ENCODE measurements around the gene CRHR1.

CRHR1 gene

DNA sequence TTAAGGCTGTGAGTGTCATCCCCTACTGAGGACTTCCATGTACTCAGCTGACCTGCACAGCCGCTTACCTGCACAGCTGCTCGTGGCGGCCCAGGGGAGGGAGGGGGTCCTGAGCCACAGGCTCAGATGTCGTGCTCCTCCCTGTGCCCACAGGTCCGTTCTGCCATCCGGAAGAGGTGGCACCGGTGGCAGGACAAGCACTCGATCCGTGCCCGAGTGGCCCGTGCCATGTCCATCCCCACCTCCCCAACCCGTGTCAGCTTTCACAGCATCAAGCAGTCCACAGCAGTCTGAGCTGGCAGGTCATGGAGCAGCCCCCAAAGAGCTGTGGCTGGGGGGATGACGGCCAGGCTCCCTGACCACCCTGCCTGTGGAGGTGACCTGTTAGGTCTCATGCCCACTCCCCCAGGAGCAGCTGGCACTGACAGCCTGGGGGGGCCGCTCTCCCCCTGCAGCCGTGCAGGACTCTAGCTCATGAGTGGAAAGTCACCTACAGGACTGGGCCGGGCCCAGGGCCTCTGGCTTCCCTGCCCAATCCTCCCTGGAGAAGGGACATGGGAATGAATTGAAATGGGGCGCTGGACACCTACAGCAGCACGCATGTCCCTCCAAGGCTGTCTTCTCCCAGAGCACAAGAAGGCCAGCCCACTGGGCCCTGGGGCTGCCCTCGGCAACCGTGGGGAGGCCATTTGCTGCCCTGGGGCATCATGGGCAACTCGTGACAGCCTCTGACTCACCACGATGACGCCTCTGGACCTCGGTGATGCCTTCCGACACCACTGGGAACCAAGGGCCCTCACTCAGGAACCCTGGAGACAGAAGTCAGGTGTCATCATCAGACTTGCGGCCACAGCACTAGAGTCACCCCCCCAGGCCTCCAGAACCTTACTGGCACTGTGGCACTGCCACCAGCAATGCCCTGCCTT is 50.6 kb downstream of the CRHR1 start:
- in situ Hi-C loops (cut with HindIII; ENCODE audit: low pct_ligation_motif_present, low pct_unique_long_range_greater_than_20kb, low sequenced_read_pairs), result no loop called here
- DNase-seq, result no peak

GRCh38 chr17:45835481-45835880 is 51.4 kb downstream of the CRHR1 start:
- no peak for DNase-seq
- in situ Hi-C loops (cut with HindIII; ENCODE audit: low pct_ligation_motif_present, low pct_unique_long_range_greater_than_20kb, low sequenced_read_pairs), result no loop called here

DNA sequence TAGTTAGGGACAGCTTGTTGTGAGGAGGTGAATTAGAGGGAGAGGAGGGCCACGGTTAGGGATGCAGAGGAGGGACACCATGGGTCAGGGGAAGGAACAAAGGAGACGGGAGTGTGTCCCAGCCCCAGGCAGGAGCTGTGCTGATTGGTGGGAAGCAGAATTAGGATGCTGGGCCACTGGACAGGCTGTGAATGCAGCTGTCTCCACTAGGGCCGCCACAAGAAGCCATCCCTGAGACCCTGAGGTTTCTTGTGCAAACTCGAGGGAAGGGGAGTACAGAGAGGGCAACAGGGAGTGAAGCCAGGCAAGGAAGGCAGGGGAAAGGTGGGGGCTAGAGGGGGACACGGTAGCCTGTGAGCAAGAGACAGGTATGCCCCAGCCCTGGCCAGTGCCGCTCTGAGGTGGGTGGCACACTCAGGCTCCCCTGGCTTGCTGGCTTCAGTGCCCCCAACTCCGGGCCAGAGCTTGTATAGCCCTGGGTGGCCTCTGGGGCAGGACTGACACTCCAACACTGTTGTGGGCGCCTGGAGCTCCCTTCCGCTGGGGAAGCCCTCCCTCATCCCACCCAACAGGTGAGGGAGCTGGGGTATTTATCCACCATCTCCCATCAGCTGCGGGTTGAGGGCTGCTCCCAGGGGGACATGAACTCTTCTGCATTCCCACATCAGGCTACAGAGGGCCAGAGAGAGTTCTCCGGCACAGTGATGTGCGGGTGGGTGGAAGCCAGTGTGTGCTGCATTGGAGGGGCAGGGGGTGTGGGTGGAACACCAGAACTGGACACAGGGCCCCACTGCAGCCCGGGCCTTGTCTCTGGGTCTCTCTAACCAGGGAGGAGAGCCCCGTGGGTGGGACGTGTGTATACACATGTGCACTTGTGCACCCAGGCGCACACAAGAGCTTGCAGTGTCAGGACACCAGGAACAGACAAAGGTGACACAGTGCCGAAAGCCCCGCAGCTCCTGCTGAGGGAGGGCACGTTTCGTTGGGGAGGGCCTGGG is 52.2 kb downstream of the CRHR1 start:
- in situ Hi-C loops (cut with HindIII; ENCODE audit: low pct_ligation_motif_present, low pct_unique_long_range_greater_than_20kb, low sequenced_read_pairs), result no loop called here
- no peak for DNase-seq

DNA sequence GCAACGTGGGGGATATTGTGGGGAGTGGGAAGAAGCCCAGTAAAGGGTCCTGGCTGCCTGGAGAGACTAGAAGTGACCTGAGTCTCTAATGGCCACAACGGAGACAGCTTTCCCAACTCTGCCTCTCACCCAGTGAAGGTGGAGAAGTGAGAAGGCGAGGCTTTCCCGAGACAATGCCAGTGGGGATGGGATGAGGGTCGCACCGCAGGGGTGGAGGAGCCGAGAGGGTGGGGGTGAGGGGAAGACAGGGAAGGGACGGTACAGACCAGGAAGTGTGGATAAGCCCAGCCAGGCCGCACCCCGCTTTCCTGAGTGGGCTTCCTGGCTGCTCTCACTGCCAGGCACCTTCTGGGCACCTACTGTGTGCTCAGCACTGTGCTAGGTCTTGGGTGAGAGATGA is 53.1 kb downstream of the CRHR1 start:
- no peak for DNase-seq
- in situ Hi-C loops (cut with HindIII; ENCODE audit: low pct_ligation_motif_present, low pct_unique_long_range_greater_than_20kb, low sequenced_read_pairs), result no loop called here

GRCh38 chr17:45837603-45838002 is 53.5 kb downstream of the CRHR1 start:
- in situ Hi-C loops (cut with HindIII; ENCODE audit: low pct_ligation_motif_present, low pct_unique_long_range_greater_than_20kb, low sequenced_read_pairs), result no loop called here
- no peak for DNase-seq

DNA sequence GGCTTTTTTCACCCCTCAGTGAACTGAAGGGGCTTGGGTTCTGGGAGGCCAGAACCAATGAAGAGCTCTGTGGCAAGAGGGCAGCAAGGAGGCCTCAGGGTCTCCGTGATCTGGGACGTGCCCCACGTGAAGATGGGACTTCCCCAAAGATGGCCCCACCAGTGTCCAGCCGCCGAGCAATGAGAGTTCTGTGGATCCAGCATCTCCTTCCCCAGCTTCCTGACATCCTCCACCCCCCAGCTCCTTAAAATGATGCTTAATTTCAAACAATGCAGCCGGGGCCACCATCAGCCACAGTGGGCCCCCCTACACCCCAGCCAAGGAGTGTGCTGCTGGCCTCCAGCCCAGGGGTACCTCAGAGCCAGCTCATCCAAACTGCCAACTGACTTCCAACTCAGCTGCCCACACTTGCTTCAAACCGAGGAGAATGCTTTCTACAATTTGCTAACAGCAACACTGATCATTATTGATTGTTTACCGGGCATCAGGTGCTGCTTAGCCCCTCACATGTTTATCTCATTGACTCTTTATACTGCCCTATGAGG is 54.7 kb downstream of the CRHR1 start:
- in situ Hi-C loops (cut with HindIII; ENCODE audit: low pct_ligation_motif_present, low pct_unique_long_range_greater_than_20kb, low sequenced_read_pairs), result no loop called here
- no peak for DNase-seq

GRCh38 chr17:45839442-45839841 is 55.3 kb downstream of the CRHR1 start:
- DNase-seq, result no peak
- in situ Hi-C loops (cut with HindIII; ENCODE audit: low pct_ligation_motif_present, low pct_unique_long_range_greater_than_20kb, low sequenced_read_pairs), result no loop called here

GRCh38 chr17:45841186-45841585 is 57.1 kb downstream of the CRHR1 start:
- in situ Hi-C loops (cut with HindIII; ENCODE audit: low pct_ligation_motif_present, low pct_unique_long_range_greater_than_20kb, low sequenced_read_pairs), result no loop called here
- DNase-seq, result no peak

- in situ Hi-C loops (cut with HindIII; ENCODE audit: low pct_ligation_motif_present, low pct_unique_long_range_greater_than_20kb, low sequenced_read_pairs), result no loop called here
- no peak for DNase-seq
These were observed 57.9 kb downstream of the CRHR1 start for GRCh38 chr17:45841883-45842525.

DNA sequence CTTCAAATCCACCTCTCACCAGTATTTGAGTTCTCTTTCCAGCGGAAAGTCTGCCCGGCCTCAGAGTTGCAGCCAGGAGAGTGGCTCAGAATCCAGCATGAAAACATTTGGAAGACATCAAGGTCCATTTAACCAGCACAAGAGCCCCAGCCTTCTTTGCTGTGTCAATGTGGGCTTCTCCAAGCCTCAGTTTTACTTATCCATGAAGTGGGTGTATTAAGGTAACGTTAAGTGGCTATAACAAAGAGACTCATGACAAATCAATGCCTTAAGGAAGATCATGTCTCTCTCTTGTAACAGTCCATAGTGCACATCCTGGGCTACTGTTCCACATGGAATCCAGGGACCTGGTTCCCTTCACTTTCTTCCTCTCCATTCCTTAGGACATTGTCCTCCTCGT is 59.6 kb downstream of the CRHR1 start:
- no peak for DNase-seq
- in situ Hi-C loops (cut with HindIII; ENCODE audit: low pct_ligation_motif_present, low pct_unique_long_range_greater_than_20kb, low sequenced_read_pairs), result no loop called here

DNA sequence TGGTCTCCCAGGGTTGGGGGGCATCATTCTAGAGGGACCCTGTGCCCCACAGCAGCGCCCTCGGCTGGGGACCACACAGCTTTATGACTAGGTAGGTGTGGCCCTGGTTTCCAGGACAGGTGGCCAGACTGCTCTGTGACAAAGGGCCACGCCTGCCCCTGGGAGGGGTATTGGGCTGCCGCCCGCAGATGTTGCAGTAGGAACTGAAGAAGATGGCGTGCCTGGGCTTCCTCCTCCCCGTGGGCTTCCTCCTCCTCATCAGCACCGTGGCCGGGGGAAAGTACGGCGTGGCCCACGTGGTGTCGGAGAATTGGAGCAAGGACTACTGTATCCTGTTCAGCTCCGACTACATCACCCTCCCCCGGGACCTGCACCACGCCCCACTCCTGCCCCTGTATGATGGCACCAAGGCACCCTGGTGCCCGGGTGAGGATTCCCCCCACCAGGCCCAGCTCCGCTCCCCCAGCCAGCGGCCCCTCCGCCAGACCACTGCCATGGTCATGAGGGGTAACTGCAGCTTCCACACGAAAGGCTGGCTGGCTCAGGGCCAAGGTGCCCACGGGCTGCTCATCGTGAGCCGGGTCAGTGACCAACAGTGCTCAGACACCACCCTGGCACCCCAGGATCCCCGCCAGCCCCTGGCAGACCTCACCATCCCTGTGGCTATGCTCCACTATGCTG is 60.7 kb downstream of the CRHR1 start, which contains the start of gene SPPL2C:
TSS of gene SPPL2C (plus strand) at position 187 of the 681 bp plus-strand sequence. CDS start at position 213, 26 bp downstream.
- DNase-seq, result no peak
- in situ Hi-C loops (cut with HindIII; ENCODE audit: low pct_ligation_motif_present, low pct_unique_long_range_greater_than_20kb, low sequenced_read_pairs), result no loop called here

- in situ Hi-C loops (cut with HindIII; ENCODE audit: low pct_ligation_motif_present, low pct_unique_long_range_greater_than_20kb, low sequenced_read_pairs), result no loop called here
- DNase-seq, result no peak
These were observed 61.5 kb downstream of the CRHR1 start for GRCh38 chr17:45845376-45846185.

GRCh38 chr17:45846223-45846622 is 62.1 kb downstream of the CRHR1 start:
- in situ Hi-C loops (cut with HindIII; ENCODE audit: low pct_ligation_motif_present, low pct_unique_long_range_greater_than_20kb, low sequenced_read_pairs), result no loop called here
- DNase-seq, result no peak

GRCh38 chr17:45846646-45847045 is 62.5 kb downstream of the CRHR1 start:
- in situ Hi-C loops (cut with HindIII; ENCODE audit: low pct_ligation_motif_present, low pct_unique_long_range_greater_than_20kb, low sequenced_read_pairs), result no loop called here
- no peak for DNase-seq

GRCh38 chr17:45847101-45847500 is 63.0 kb downstream of the CRHR1 start:
- no peak for DNase-seq
- in situ Hi-C loops (cut with HindIII; ENCODE audit: low pct_ligation_motif_present, low pct_unique_long_range_greater_than_20kb, low sequenced_read_pairs), result no loop called here

GRCh38 chr17:45847747-45848146 is 63.6 kb downstream of the CRHR1 start:
- in situ Hi-C loops (cut with HindIII; ENCODE audit: low pct_ligation_motif_present, low pct_unique_long_range_greater_than_20kb, low sequenced_read_pairs), result no loop called here

DNA sequence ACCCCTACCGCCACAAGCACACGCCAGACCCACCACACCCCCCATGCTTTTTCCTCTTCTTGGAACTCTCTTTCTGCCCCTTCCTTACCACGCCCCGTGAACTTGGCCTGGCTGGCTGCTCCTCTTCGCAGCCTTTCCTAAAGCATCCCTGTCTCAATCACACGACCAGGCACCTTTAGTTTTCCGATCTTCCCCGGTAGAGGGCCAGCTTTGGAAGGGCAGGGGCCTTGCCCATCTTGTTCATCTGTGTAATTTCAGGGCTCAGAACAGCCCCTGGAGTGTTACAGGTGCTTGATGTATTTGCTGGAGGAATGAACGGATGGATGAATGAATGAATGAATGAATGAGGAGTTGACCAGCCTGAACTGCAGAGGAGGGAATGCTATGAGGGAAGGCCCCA is 64.3 kb downstream of the CRHR1 start:
- in situ Hi-C loops (cut with HindIII; ENCODE audit: low pct_ligation_motif_present, low pct_unique_long_range_greater_than_20kb, low sequenced_read_pairs), result no loop called here
- no peak for DNase-seq

More at GRCh38 chr17:45847747-45848146, 63.6 kb downstream of the CRHR1 start:
- DNase-seq, result no peak

Measured in ACHN (cell line).